HPDE6-E6E7 (cell line): ENCODE measurements around the gene FCHSD2.
"Not testable (repeated sequence)": the region's sequence is repeated elsewhere in the genome, so short reads cannot be mapped to it uniquely, and the experiment has no call there.

Experiments
- DNase-seq: peaks from one replicate; pipeline ENCODE4 v3.0.0; 2011; ENCODE audit warnings: missing footprints; ENCODE audit errors: extremely low spot score

FCHSD2 gene

GRCh38 chr11:73011126-73011817, 130.8 kb downstream of the FCHSD2 start:
- DNase-seq: no peak

- no peak for DNase-seq
These were observed 132.1 kb downstream of the FCHSD2 start for GRCh38 chr11:73009972-73010371.

DNA sequence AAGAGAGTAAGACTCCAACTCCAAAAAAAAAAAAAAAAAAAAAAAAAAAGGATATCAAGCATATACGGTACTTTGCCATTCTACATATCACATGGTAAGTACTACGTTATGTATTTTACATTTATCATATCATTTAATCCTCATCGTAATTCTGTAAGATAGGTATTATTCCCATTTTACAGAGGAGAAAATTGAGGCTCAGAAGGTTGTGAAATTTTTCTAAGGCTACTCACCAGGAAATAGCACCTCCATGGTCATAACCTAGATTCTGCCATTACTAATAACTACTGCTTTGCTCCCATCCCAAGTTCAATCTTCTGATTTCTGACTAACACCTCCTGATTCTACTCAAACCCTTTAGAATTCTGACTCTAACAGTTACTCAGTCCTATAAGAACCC, 138.0 kb downstream of the FCHSD2 start:
- no peak for DNase-seq

DNA sequence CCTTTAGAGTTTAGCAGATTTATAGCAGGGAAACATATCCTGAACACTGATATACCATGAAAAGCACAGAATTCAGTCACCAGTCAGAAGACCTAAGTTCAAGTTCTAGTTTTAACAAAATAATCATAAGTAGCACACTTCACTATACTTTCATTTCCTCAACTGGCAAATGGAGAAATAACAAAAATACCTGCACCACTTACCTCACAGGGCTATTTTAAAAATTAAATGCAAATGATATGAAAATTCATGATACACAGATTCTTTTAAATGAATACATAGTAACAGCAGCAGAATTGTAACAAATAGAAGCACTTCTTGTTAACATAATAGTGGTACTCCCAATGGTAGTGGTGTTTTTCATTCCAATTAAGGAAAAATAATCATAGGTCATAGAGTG, 139.0 kb downstream of the FCHSD2 start:
- no peak for DNase-seq

- DNase-seq: no peak
These were observed 139.9 kb downstream of the FCHSD2 start for GRCh38 chr11:73002214-73002613.

GRCh38 chr11:73001615-73002014, 140.5 kb downstream of the FCHSD2 start:
- DNase-seq: no peak

DNA sequence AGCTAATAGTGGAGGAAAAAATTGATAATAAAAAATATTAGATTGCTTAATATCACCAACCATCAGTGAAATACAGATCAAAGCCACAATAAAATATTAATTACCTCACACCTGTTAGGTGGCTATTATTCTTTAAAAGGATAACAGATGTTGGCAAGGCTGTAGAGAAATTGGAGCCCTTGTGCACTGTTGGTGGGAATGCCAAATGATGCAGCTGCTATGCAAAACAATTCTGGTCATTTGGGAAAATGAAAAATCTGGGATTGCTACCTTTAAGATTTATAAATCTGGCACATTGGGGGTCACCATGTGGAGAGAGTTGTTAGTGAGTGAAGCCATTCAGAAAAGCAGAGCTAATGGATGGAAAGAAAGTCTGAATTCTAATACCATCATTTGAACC, 143.4 kb downstream of the FCHSD2 start:
- DNase-seq: no peak

DNA sequence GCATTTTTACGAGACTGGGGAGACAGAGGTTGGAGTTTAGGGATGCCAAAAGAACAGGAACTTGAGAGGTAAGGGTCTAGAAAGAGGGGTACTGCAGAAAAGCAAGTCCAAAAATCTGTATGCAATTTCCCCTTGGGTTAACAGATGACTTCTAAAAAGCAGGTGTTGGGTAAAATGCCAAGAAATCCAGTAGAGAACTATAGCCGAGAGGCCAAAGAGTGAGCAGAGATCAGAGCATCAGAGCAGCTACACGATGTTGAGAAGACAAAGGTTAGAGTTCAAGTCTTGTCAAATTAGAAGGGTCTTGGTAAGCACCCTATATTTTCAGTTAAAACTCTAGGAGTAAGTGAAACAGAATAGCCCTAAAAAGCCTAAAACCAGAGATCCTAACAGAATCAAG, 145.2 kb downstream of the FCHSD2 start:
- no peak for DNase-seq

- DNase-seq: no peak
These were observed 152.4 kb downstream of the FCHSD2 start for GRCh38 chr11:72989727-72990126.

DNA sequence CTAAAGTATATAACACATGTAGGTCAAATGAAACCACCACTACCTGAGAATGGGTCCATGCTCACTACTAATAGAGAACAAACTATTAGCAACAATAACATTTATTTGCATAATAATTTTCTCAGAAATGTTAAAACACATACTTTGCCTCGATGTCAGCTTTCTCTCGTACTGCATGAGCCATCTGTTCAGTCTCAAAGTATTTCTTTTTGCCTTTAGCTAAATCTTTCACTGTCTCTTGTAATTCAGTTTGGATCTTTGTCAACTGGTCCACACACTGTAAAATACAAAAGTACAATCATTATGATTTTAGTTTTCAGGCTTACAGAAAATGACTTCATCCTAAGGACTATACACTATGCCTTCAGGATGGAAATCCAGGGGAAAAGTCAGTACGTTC, 153.3 kb downstream of the FCHSD2 start:
- DNase-seq: no peak

DNA sequence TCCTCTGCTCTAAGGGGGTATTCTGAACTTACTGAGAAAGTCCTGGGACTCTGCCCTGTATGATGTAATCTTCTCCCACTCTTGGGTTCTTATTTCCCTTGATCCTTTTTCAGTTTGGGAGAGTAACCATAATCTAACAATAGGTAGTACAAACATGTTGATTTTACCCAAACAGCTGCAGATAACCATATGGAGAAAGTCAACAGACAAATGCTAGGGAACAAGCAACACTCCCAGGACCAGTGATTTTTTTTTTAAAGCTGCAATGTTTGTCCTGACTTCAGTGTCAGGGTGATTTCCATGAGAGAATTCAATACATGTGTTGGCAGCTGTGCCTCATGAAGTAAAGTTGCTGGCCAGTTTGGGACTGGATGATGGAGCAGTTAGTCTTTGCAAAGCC, 156.5 kb downstream of the FCHSD2 start:
- DNase-seq: no peak

DNA sequence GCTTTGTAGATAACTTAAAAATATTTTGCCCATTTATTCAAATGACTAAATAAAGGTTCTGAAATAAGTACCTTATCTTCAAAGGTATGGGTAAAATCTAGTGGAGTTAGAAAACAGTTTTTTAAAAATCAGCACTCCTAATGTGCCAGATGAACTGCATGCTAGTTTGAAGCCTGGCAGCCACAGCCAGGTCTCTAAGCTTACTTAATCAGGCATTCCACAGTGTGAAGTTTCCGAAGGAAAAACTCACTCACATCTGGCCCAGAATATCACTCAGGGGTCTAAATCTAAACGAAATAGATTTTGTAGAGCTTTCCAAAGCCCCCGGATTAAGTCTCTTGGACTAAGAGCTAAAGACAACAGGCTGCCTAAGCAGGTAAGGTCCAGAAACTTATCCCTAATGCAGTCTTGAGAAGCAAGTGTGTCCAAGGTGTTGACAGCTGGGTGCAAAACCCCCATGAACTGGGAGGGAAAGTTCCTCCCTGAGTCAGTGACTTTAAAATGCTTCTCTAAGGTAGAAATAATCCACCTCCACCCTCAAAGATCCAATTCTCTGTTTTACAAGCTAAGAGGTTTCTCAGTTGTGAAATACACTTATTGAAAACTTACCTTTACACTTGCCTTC, 157.6 kb downstream of the FCHSD2 start:
- DNase-seq: no peak

DNA sequence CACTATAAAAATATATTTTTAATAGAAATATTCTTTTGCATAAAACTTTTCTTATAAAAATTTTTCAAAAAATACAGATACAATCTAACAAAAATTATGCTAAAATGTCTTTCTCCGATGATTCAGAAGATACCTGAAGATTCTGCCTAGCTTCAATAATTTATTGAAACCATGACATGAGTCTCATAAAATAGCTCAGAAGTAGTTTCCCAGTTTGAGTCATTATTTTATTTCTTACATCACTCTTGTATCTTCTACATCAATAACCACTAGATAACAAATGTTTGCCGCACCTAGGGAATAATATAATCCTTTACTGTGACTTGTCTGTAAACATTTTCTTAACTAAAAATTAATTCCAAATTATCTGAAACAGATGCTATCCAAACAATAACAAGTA, 158.6 kb downstream of the FCHSD2 start:
- DNase-seq: no peak

GRCh38 chr11:72981971-72982685, 160.0 kb downstream of the FCHSD2 start:
- no peak for DNase-seq

DNA sequence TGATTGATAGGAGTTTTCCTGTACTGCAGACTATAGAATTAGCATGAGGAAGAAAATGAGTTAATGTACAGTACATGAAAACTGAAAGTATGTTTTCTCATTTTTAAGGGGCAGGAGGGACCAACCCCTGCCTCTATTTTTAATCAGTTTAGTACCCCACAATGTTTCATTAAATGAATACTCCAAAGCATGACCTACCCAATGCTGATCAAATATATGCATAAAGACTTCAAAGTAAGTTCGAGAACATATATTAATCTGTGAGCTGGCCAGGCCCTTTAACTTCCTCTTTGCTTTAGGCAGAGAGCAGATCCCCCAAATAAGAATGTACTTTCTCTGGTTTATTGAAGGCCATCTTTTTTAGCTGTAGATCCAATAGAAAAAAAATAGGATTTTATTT, 161.0 kb downstream of the FCHSD2 start:
- DNase-seq: no peak

GRCh38 chr11:72977782-72978181, 164.3 kb downstream of the FCHSD2 start:
- not testable (repeated sequence) for DNase-seq

DNA sequence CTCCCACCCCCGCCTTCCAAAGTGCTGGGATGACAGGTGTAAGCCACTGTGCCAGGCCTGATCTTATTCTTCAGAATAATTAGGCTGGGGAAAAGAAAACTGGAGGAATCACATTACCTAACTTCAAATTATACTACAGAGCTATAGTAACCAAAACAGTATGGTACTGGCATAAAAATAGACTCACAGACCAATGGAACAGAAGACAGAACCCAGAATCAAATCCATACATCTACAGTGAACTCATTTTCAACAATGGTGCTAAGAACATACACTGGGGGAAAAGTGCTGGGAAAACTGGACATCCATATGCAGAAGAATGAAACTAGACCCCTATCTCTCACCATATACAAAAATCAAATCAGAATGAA, 165.6 kb downstream of the FCHSD2 start:
- not testable (repeated sequence) for DNase-seq

DNA sequence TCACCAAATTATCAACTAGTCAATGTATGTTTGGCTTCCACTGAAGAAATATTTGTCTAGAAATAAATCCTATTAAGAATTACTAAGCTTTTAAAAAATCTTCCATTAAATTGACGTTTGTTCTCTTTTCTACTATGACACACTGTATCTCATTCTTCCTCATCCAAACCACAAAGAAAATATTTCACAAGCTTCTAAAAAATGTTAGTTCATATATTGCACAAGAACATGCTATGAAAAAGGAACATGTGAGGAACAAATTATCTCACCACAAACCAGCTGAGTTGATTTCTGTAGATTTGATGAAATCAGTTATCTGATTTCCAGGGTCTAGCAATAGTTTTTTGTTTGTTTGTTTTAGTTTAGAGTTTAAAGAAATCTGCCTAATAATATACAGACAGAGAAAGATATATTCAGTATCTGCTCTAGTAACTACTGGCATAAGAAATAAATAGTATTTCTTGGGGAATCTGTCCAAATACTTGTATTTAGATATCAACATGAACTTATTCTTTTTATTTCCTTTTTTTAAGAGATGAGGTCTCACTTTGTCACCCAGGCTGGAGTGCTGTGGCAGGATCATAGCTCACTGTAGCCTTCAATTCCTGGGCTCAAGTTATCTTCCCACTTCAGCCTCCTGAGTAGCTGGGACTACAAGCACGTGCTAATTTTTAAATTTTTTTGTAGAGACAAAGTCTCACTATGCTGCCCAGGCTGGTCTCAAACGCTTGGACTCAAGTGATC, 166.2 kb downstream of the FCHSD2 start:
- DNase-seq: no peak

GRCh38 chr11:72974487-72975205, 167.5 kb downstream of the FCHSD2 start:
- DNase-seq: no peak

DNA sequence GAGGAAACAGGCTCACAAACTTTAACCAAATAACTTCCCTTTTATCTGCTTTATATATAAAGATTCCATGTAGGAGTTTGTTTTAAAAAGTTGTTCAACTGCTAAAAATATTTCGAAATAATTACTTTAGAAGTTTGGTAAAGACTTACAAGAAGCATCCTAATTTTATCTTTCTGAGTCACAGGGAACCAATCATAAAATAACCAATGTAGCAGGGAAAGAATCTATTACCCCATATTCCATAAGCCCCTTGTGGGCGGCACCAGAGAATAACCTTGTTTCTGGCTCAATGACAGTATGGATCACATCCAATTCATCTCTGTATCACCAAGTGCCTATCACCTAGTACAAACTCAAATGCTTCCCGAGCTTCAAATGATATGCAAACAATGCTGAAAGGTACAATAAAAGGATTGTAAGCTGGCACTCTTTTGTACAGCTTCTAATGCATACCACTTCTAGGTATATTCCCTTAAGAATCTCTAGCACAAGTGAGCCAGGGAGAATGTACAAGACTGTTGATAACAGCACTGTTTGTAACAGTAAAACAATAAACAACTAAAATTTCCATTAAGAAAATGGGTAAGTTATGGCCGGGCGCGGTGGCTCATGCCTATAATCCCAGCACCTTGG, 169.5 kb downstream of the FCHSD2 start:
- DNase-seq: no peak
